Inferior parietal cortex (tissue), 1 donor: Measurements from ENCODE around the gene PTPRE.

Experiments
- DNase-seq: peaks from one replicate; pipeline ENCODE4 v3.0.0-alpha.2; 2016; ENCODE audit errors: extremely low spot score

The PTPRE gene

GRCh38 chr10:127882801-127883459 is 24.0 kb upstream of the PTPRE start:
- no peak for DNase-seq

DNA sequence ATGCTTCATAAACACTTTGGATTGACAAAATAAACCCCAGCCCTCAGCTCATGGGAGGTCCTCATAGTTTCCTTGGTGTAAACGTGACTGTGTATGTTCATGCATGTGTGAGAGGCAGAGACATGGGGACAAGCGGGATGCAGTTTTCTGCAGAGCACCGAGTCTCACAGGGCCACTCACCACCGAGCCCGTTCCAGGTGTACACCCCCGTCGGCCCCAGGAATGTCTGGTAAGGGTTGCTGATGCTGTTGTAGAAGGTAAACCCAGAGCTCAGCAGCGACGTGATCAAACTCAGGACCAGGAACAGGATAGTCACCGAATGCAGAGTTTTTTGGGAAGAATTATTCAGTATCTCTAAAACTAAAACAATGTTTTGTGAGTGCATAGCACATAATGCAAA is 23.4 kb upstream of the PTPRE start:
- DNase-seq = no peak

- no peak for DNase-seq
Observed at GRCh38 chr10:127884501-127884900, 22.4 kb upstream of the PTPRE start.

DNA sequence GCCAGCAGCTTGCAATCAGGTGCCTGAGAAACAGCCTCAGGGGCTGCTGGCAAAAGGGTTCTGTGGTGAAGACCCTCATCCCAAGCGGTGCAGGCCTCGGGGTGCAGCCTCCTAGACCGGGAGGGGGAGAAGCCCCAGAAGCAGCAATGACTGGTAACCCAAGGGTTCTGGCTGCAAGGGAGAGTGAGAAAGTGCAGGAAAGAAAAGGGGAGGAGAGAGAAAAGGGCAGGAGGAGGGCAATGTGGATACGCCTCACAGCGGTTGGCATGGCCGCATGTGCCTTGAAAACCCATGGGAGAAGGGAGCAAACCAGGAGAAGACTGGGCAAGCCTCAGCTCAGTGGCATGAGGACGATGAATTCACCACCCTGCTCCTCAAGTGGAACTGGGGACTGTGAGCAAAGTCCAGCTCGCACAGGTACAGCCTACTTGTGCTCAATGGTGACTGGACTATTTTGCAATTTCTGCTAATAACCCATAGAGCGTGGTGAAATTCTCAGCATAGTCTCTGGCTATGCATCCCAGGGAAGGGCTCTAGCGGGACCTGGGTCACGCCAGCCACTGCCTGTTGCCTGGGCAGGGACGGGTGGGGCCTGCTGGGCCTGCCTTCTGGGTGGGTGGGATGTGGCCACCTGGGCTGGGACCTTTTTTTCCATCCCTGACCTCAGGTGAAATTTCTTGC is 20.4 kb upstream of the PTPRE start:
- DNase-seq = no peak

DNA sequence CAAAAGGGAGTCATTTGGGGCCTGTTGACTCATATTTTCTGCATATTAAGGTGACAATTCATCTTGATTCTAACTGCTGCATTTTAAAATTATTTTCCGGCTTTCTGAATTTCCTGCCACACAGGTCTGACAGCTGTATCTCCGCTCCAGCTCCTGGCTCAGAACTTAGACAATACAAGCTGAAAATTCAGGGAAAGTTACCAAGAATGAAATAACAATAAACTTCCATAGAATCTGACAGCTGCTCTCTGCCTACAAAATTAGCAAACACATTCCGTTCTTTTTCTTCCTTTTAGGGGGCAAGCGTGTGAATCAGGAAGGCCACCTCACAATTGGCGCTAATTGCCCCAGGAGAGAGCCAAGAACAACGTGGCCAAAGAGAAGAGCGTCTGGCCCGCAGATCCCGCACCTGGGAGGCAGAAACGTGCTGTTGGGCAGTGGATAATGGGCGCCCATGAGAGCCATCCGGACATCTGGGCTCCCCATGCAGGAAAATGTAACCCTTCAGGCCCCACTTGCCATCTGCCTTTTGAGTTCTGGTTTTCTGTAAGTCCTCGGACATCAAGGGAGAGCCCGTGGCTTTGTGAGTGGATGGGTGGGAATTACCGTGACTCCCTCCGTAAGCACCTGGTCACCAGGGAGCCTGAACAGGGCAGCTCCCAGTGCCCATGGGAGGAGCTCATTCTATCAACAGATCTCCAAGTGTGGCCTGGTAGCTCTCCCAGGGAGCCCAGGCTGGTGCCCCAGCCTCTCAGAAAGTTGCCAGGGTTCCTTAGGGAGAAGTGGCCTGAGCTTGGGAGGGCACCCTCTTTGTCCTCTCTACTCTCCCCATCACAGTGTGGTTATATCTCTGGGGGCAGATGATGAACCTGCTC is 19.1 kb upstream of the PTPRE start:
- no peak for DNase-seq

DNA sequence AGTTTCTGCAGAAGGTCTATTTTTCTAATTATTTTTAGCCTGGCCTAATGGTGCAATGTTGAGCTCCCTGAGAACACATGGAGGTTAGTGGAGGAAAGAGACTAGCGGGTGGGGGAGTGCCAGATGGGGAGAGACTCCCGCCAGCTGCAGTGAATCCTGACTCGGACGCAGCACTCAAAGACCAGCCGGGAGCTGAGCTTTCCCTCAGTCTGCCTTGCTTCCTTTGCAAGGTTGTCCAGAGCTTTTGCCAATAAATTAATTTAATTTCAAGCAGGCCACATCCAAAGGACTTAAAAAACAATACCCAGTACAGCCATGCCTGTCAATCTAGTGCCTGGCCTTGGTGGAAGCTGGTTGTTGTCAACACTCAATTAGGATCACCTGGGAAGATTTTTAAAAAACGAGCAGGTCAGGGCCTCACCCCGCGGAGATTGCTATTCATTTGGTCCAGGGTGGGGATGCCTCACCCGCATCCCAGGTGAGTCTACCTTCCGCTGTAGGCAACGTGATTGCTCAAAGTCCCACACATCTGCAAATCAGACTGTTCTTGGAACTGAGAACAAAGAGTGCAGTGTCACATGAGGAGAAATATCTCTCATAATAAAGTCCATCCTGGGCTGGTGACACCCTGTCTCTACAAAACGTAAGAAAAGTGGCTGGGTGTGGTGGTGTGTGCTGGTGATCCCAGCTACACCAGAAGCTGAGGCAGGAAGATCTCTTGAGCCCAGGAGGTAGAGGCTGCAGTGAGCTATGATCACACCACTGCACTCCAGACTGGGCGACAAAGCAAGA is 18.2 kb upstream of the PTPRE start:
- DNase-seq = no peak

- DNase-seq = no peak
Observed at GRCh38 chr10:127889605-127890195, 17.2 kb upstream of the PTPRE start.

DNA sequence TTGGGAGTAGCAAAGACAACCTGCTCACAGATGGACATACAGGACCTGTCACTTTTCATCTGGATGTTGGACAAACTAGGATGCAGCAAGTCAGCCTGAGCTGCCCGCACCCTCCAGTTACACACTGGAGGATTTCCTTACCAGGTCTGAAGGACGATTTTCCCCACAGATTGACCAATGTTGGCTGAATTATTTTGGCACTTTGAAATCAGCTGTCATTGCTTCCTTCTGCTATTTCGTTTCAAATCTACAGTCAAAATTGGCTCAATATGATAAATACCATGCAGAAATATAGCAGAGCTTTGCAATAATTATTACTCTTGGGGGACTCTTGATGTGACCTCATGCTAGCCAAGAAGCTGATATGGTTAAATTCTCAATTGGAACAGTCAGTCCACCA is 16.7 kb upstream of the PTPRE start:
- no peak for DNase-seq

DNA sequence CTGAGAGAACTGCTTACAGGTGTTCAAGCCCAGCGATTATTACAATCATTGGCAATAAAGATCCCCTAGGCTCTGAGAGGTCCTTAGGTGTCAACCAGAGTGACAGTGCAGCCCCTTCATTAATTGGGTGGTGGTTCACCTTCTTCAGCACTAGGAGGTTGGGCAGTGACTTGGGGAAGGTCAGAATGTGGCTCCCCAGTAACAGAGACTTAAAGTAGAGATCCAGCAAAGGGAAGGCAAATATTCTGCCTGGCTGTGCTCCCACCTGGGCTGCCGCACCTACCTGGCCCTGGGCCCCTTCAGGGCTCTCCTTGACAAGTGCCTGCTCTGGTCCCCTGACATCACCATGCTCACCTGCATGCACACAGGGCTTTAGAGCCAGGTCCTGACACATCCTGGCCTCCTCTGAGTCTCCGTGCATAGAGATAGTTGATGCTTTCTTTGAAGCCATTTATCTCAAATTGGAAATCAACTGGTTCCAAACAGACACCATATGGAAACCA is 16.0 kb upstream of the PTPRE start:
- no peak for DNase-seq

GRCh38 chr10:127892743-127893142 is 14.2 kb upstream of the PTPRE start, which contains the start of gene CLRN3:
TSS of gene CLRN3 (minus strand) at chr10:127892941. CDS start at chr10:127892784, 157 bp downstream.
- DNase-seq = no peak

GRCh38 chr10:127894146-127894545 is 12.8 kb upstream of the PTPRE start:
- DNase-seq = no peak

GRCh38 chr10:127896590-127896989 is 10.3 kb upstream of the PTPRE start:
- DNase-seq = no peak

DNA sequence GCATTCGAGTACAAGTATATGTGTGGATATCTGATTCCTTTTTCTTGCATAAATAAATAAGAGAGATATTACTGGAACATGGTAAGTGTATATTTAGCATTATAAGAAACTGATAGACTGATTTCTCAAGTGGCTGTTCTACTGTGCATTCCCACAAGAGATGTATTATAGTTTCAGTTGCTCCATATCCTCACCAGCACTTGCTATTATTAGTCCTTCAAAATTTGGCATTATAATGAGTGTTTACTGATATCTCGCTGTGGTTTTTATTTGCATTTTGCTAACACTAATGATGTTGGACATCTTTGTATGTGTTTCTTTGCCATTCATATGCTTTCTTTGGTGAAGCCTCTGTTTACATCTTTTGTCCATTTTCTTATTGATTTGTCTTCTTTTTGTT is 9.7 kb upstream of the PTPRE start:
- DNase-seq = no peak

DNA sequence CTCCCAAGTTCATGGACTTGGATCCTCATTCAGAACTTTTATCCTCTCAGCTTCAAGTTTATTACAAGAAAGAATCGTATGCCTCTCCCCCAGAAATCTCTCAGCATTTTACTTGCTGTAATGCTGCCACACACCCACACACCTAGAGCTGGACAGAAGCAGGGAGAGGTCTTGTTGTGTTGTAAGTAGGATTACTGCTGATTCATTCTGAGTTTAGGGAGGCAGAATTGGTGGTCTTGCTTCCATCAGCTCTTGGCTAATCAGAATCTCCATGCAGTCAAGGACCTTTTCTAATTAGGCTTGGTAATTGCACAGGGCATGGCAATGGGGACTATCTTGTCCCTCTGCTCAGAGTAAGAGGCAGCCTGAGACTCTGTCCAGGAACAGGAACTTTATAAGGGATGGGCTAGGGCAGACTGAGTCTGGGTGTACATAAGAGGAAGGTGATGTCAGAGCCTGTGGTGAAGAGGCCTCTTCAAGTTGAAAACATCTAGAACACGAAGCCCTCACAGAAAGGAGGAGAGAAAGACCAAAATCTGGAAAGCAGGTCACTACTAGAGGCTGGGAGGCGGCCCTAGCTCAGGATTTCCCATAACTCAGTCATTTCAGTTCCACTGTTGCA is 7.0 kb upstream of the PTPRE start:
- DNase-seq = no peak

- DNase-seq = no peak
Observed at GRCh38 chr10:127903789-127904188, 3.1 kb upstream of the PTPRE start.

GRCh38 chr10:127904311-127905000 is 2.4 kb upstream of the PTPRE start:
- DNase-seq = no peak

- DNase-seq = no peak
Observed at GRCh38 chr10:127905001-127905847, 1.7 kb upstream of the PTPRE start.

- no peak for DNase-seq
Observed at GRCh38 chr10:127905848-127906261, 1.0 kb upstream of the PTPRE start.
